ENCODE results near the gene OGDH. TPM values are rescaled to one million over a fixed set of nuclear protein-coding genes. Genes with fewer than 3 reads are reported as not detected.
"Not testable (repeated sequence)": the region's sequence is repeated elsewhere in the genome, so short reads cannot be mapped to it uniquely, and the experiment has no call there.

OGDH gene
- total RNA-seq, 1 experiment from 2014 or later: 104 TPM

DNA sequence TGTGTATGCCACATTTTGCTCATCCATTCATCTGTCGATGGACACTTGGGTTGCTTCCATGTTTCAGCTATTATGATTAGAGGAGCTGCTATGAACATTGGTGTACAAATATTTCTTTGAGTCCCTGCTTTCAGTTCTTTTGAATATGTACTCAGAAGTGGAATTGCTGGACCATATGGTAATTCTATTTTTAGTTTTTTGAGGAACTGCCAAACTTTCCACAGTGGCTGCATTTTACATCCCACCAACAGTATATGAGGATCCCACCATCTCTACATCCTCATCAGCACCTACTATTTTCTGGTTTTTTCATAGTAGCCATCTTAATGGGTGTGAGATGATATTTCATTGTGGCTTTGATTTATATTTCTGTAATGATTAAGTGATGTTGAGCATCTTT is 97.5 kb downstream of the OGDH start:
- DNase-seq (ENCODE audit: low read depth): no peak

DNA sequence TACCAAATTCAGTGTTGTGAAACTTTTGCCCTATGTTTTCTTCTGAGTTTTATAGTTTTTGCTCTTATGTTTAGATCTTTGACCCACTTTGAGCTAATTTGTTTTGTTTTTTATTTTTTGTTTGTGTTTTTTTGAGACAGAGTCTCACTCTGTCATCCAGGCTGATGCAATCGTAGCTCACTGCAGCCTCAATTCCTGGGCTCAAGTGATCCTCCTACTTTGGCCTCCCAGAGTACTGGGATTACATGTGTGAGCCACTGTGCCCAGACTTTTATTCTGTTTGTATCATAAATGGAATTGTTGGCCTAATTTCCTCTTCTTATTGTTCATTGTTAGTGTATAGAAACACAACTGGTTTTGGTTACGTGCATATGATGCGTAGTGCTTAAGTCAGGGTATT is 99.0 kb downstream of the OGDH start:
- DNase-seq (ENCODE audit: low read depth): no peak

GRCh38 chr7:44706788-44707557 is 100.5 kb downstream of the OGDH start:
- DNase-seq (ENCODE audit: low read depth): no peak

GRCh38 chr7:44707558-44708230 is 101.3 kb downstream of the OGDH start:
- DNase-seq (ENCODE audit: low read depth): no peak

GRCh38 chr7:44709011-44709915 is 102.8 kb downstream of the OGDH start:
- no peak for DNase-seq (ENCODE audit: low read depth)

GRCh38 chr7:44709945-44710596 is 103.6 kb downstream of the OGDH start:
- DNase-seq (ENCODE audit: low read depth): no peak

DNA sequence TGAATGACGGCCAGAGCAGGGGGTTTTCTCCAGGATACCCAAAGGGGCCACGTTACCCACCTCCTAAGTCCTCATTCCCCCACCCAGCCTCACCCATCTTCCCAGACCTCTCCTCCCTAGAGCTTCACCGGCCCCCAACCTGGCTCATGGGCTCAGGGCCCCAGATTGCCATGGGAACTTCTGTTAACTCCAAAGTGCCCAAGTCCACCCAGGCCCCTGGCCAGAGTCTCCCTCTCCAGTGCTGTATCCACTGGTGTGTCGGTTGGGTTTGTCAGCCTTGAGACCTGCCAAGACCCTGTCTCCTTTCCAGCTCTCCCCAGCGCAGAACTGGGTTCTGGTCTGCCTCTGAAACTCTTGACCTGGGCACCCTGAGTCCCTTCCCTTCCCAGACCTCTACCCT is 105.1 kb downstream of the OGDH start:
- DNase-seq (ENCODE audit: low read depth): no peak

DNA sequence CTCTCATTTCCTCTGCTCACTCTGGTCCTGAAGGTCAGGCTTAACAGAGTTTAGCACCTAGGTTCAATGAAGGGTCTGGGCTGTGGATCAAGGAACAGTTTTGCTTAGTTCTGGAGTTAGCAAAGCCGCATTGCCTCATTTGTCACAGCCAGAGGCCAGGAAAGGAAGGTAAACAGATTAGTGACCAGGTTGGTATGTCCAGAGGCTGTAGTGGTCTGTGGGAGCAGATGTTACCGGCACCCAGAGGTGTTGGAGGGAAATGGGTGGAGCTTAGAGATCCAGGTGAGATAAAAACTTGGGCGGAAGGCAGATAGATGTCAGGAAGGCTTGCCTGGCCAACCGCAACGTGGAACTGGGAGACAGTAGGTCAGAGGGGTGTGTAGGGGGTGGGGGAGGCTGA is 105.6 kb downstream of the OGDH start:
- DNase-seq (ENCODE audit: low read depth): no peak

DNA sequence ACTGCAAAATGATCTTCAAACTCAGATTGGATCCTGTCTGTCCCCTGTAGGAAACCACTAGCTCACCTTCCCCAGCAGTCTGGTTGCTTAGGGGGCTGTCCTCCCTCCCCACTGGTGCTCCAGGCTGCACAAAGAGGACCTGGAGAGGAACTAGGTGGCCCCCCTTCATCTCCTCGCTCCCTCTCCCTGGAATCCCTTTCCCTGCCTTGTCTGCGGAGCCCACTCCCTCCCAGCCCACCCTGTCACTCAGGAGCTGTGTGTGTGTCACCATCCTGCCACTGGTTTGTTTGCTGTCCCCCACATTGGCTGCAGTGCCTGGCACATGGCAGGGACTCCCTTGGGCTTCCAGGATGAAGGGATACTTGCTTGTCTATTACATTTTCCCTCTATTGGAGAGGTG is 106.7 kb downstream of the OGDH start:
- DNase-seq (ENCODE audit: low read depth): no peak

- DNase-seq (ENCODE audit: low read depth): peak; percentile 23
Measured at GRCh38 chr7:44713680-44714335, 107.4 kb downstream of the OGDH start.

GRCh38 chr7:44716205-44716604 is 109.8 kb downstream of the OGDH start:
- DNase-seq (ENCODE audit: low read depth): no peak

DNA sequence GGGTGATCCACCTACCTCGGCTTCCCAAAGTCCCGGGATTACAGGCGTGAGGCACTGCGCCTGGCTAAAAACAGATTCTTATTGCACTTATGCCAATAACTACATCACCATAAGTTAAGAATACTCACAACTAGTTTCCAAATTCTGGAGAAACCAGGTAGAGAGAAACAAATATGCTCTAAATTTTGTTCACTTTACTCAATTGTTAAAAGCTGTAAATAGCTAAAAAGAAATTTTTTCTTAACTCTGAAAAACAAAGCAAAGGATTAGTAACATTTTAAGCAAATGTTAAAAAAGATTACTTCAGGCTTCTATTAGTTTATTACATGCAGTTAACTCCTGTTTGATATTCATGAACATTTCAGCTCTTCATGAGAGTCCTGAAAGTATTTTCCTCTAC is 113.9 kb downstream of the OGDH start:
- DNase-seq (ENCODE audit: low read depth): no peak

- DNase-seq (ENCODE audit: low read depth): no peak
Measured at GRCh38 chr7:44724276-44724675, 117.8 kb downstream of the OGDH start.

- not testable (repeated sequence) for DNase-seq (ENCODE audit: low read depth)
Measured at GRCh38 chr7:44726250-44726649, 119.8 kb downstream of the OGDH start.

DNA sequence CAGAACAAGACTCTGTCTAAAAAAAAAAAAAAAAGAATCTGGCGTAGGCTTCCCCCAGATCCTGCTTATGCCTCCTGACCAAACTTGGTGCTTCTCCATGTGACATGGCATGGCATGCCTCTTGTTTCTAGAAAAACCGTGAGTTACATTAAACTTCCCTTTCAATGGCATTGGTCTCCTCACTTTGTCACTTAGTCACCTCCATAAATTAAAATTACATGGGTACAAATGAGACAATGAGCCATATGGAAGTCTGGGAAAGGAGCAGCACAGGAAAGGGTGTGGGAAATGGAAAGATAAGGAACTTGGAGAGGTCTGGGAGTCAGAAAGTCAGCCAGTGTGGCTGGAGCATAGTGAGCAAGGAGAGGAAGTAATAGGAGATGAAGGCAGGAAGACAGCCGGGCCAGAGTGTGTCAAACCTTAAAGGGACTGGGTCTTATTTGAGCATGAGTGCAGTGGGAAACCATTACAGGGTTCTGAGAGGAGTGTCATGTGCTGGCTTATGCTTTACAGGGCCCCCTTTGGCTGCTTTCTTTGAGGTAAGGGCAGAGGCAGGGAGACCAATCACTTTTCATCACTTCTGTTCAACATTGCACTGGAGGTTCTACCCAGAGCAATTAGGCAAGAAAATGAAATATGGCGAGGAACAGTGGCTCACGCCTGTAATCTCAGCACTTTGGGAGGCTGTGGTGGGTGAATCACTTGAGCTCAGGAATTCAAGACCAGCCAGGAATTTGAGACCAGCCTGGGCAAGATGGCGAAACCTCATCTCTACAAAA is 120.9 kb downstream of the OGDH start:
- DNase-seq (ENCODE audit: low read depth): peak; percentile 91

DNA sequence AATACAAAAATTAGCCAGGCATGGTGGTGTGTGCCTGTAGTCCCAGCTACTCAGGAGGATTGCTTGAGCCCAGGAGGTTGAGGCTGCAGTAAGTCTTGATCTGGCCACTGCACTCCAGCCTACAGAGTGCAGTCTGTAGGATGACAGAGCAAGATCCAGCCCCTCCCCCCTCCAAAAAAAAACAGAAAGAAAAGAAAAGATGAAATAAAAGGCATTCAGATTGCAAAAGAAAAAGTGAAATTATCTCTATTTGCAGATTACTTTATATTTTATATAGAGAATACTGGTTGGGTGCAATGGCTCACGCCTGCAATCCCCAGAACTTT is 121.5 kb downstream of the OGDH start:
- DNase-seq (ENCODE audit: low read depth): no peak

DNA sequence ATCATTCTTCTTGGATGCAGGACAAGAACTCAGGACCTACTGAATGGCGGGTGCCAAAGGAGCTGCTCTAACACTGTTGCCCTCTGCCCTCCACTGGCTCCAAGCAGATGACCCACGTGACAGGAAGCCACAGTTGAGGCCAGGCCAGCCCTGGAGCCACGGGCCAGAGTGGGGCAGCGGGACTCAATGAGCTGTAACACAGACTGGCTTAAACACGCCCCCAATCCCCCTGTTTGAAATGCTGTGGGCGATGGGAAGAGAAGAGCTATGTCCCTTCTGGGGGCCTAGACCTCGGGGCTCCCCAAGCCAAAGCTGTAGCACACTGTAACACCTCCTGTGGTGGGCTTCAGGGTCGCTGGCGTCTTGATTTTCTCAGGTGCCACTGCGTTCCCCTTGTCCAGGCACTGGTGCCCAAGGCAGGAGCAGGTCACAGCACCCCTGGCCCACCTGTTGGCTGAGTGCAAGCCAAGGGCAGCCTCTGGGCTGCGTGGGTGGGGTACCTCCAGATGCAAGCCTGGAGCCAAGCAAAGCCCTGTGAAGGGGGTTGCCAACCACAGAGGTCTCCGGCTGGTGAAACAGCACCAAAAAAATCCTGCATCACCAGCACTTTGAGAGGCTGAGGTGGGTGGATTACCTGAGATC is 123.6 kb downstream of the OGDH start:
- DNase-seq (ENCODE audit: low read depth): no peak

- DNase-seq (ENCODE audit: low read depth): not testable (repeated sequence)
Measured at GRCh38 chr7:44732971-44733370, 126.5 kb downstream of the OGDH start.

DNA sequence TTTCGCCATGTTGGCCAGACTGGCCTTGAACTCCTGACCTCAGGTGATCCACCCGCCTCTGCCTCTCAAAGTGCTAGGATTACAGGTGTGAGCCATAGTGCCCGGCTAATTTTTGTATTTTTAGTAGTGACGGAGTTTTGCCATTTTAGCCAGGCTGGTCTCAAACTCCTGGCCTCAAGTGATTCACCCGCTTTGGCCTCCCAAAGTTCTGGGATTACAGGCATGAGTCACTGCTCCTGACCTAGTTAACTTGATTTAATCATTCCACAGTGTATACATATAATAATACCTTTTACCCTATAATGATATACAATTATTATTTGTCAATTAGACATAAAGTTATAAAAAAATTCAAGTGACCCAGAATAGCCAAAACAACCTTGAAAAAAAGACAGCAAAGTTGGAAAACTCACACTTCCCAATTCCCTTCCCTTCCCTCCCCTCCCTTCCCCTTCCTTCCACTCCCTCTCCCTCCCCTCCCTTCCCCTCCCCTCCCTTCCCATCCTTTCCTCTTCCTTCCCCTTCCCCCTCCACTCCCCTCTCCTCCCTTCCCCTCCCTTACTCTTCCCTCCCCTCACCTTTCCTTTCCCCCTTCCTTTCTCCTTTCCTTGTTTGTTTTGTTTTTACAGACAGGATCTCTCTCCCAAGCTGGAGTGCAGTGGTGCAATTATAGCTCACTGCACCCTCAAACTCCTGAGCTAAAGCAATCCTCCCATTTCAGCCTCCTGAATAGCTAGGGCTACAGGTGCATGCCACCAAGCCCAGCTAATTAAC is 127.5 kb downstream of the OGDH start:
- peak; percentile 95 for DNase-seq (ENCODE audit: low read depth)

All from LHCN-M2 (cell line).